Mucosa of gallbladder (tissue), 1 donor: ENCODE results near the gene TSPAN14. TPM values are rescaled to one million over a fixed set of nuclear protein-coding genes. Genes with fewer than 3 reads are reported as not detected.
"Not testable (repeated sequence)": the region's sequence is repeated elsewhere in the genome, so short reads cannot be mapped to it uniquely, and the experiment has no call there.

ENCODE experiments used
- DNase-seq: peaks from one replicate; pipeline ENCODE4 v3.0.0-alpha.2; 2020; ENCODE audit warnings: low spot score
- total RNA-seq: library from RNA; stranded (reverse); gene quantifications from one replicate; pipeline ENCODE4 v1.2.1, GENCODE V29; 2021
- donor health status: DM: no; HTN: no; CAD: no.

Gene TSPAN14
- total RNA-seq, 1 donor from 2014 or later, result 124 TPM

- no peak for DNase-seq
Observed at GRCh38 chr10:80468806-80469421, 14.8 kb downstream of the TSPAN14 start.

DNA sequence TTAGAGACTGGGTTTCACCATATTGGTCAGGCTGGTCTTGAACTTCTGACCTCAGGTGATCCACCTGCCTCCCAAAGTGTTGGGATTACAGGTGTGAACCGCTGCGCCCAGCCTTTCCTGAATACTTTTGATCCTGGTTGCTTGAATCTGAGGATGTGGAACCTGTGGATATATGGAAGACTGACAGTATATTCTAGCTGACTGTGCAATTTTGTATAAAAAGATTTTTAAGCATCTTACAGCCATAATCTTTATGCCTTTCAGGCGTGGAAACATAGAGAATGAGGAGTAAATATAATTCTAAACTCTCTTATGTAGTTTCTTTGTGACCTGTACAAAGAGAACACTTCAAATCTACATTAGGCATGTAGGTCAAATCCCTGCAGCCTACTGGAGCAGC, 16.2 kb downstream of the TSPAN14 start:
- no peak for DNase-seq

GRCh38 chr10:80471001-80471400, 16.9 kb downstream of the TSPAN14 start:
- DNase-seq, result no peak

DNA sequence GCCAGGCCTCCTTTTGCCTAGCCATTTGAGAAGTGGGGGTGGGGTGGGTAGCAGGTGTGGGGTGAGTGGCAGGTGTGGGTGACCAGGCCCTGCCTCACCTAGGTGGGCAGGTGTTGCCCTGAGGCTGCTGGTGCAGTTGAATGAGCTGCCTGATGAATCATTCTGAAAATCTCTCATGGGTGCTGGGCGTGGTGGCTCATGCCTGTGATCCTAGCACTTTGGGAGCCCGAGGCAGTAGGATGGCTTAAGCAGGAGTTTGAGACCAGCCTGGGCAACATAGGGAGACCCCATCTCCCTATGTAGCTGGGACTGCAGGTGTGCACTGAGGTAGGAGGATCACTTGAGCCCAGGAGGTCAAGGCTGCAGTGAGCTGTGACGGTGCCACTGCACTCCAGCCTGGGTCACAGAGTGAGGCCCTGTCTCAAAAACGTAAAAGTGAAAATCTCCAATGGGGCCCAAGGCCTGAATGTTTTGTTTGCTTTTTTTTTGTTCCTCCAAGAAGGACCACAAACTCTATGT, 17.7 kb downstream of the TSPAN14 start:
- DNase-seq, result no peak

GRCh38 chr10:80472234-80473095, 18.4 kb downstream of the TSPAN14 start:
- DNase-seq, result no peak

DNA sequence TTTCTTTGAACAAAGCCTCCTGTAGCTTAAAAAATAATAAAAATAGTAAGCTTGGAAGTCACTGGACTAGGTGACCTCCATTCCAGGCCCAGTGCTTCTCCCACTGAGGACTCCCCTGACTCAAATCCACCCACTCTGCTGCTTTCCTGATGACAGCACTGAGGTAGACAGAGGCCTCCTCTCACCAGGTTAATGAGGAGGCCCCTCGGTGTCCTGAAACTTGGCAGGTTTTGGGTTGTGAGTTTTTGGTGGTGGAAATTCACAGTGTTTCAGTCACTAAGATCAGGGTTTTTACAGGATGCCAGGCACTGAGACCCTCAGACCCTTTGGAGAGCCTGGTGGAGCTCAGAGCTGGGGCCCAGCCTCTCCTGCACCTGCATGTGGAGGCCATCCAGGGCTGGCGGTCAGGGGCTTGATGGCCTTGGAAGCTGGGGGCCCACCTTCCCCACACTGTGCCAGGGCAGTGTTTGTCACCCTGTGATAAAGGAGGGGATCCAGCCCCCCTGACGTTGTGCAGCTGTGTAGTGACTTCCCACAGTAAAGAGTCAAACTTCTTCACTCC, 19.1 kb downstream of the TSPAN14 start:
- no peak for DNase-seq

GRCh38 chr10:80473692-80474596, 19.8 kb downstream of the TSPAN14 start:
- DNase-seq, result no peak

- no peak for DNase-seq
Observed at GRCh38 chr10:80474597-80474910, 20.4 kb downstream of the TSPAN14 start.

GRCh38 chr10:80474941-80475340, 20.8 kb downstream of the TSPAN14 start:
- DNase-seq, result no peak

GRCh38 chr10:80475641-80476040, 21.5 kb downstream of the TSPAN14 start:
- not testable (repeated sequence) for DNase-seq

- no peak for DNase-seq
Observed at GRCh38 chr10:80476685-80477084, 22.6 kb downstream of the TSPAN14 start.

- DNase-seq, result no peak
Observed at GRCh38 chr10:80477813-80478212, 23.7 kb downstream of the TSPAN14 start.

- not testable (repeated sequence) for DNase-seq
Observed at GRCh38 chr10:80480373-80480772, 26.3 kb downstream of the TSPAN14 start.

DNA sequence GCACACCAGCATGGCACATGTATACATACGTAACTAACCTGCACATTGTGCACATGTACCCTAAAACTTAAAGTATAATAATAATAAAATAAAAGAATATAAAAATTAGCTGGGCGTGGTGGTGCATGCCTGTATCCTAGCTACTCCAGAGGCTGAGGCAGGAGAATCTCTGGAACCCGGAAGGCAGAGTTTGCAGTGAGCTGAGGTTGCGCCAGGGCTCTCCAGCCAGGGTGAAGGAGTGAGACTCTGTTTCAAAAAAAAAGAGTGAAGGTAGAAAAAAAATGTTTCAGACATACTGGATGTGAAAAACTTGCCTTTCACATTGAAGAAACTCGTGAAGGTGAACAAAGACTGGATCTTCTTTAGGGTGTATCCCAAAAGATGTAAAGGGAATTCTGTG, 26.7 kb downstream of the TSPAN14 start:
- DNase-seq, result no peak

- no peak for DNase-seq
Observed at GRCh38 chr10:80484243-80484642, 30.1 kb downstream of the TSPAN14 start.

- no peak for DNase-seq
Observed at GRCh38 chr10:80484676-80485075, 30.6 kb downstream of the TSPAN14 start.

GRCh38 chr10:80485076-80485945, 31.2 kb downstream of the TSPAN14 start:
- no peak for DNase-seq

DNA sequence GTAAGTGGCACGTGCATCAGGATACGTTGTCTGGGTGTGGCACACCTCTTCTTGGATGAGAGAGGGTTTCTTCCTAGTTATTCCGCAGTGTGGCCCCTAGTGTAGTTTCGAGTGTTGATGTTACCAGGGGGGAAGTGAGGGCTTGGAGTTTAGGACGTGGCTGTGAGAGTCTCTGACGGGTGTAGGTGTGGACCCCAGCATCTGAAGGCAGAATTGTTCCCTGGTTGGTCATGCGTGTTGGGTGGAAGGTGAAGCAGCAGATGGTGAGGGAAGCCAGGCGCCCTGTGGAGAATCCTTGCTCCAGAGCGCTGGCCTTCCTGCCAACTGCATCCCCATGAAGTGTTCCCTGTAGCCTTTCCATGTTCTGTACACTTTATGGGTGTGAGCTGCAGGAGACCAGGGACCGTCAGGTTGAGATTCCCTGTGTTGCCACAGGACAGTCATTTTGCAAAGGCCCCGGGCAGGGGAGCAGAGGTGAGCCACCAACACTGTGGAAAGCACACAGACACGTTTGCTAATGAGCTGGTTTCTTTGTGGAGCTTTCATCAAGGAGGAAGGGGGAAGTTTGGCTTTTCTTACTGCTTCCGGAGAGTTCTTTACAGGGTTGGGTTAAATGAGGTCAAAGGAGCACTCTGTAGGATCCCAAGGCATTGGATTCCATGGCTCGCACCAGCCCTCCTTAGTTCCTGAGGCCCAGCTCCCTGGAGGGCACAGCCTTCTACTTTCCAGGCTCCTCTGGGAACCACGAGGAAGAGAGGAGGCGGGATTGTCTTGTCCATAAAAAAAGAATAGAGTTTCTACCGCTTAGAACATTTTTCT, 32.0 kb downstream of the TSPAN14 start:
- DNase-seq, result no peak

- DNase-seq, result no peak
Observed at GRCh38 chr10:80486785-80487420, 32.8 kb downstream of the TSPAN14 start.

- no peak for DNase-seq
Observed at GRCh38 chr10:80487421-80487785, 33.3 kb downstream of the TSPAN14 start.
